Stimulated activated CD4-positive, alpha-beta T cell treated with anti-CD3 and anti-CD28 coated beads, Interleukin-2, amount 100 ng/mL, for 4 hours (primary cell): ENCODE measurements around the gene SHISAL1.
"Not testable (repeated sequence)": the region's sequence is repeated elsewhere in the genome, so short reads cannot be mapped to it uniquely, and the experiment has no call there.

ENCODE experiments used
- DNase-seq: peaks from one replicate; pipeline ENCODE4 v3.0.0-alpha.2; 2020; ENCODE audit warnings: low read depth

Gene SHISAL1

GRCh38 chr22:44260216-44261035 lies 52.3 kb downstream of the SHISAL1 start:
- DNase-seq = no peak

DNA sequence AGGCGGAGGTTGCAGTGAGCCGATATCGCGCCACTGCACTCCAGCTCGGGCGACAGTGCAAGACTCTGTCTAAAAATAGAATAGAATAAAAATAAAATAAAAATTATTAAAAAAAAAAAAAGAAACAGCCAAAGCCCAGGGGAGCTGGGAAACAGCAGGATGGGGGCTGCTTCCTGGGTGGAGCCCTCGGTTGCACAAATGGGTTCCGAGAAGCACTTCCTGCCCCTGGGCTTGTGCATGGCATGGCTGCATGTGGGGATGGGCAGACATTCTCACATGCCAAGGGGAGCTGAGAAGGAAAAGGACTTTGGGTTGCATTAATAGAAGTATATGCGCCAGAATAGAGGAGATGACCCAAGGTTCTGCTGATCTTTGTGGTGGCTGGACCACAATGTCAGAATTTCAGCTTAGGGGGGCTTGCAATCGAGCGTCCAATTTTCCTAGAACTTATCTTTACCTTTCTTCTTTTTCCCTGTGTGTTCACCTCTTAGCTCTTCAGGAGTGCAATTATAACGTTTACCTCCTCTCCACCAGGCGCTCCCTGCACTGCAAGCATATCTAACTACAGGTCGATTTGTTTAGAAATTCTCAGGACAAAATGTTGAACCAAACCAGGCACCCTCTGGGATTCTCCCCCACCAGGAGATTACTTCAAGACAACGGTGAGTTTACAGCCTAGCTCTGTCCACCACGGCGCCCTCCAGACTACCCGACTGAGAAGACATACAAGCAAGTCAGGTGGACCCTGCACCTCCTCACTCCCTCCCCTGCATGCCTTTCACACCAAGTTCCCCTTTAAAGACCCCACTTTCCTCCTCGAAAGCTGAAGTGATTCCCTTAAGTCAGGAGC lies 53.2 kb downstream of the SHISAL1 start:
- no peak for DNase-seq

- DNase-seq = no peak
Observed at GRCh38 chr22:44256556-44257485, 55.9 kb downstream of the SHISAL1 start.

- no peak for DNase-seq
Observed at GRCh38 chr22:44256085-44256484, 56.7 kb downstream of the SHISAL1 start.

DNA sequence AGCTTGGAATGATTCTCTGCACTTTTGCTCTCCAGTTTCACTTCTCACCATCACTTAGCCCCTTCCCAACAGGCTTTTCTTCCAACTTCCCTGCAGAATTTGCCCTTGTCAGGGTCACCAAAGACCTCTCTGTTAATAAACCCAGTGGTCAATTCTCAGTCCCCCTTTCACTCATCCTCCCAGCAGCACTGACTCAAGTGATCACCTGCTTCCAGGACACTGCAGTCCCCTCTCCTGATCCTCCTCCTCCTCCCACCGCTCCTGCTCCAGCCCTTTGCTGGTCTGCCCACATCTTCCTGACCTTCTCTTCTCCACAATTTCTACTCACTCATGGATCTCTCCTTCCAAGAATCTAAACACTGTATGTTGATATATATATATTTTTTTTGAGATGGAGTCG lies 57.9 kb downstream of the SHISAL1 start:
- no peak for DNase-seq

DNA sequence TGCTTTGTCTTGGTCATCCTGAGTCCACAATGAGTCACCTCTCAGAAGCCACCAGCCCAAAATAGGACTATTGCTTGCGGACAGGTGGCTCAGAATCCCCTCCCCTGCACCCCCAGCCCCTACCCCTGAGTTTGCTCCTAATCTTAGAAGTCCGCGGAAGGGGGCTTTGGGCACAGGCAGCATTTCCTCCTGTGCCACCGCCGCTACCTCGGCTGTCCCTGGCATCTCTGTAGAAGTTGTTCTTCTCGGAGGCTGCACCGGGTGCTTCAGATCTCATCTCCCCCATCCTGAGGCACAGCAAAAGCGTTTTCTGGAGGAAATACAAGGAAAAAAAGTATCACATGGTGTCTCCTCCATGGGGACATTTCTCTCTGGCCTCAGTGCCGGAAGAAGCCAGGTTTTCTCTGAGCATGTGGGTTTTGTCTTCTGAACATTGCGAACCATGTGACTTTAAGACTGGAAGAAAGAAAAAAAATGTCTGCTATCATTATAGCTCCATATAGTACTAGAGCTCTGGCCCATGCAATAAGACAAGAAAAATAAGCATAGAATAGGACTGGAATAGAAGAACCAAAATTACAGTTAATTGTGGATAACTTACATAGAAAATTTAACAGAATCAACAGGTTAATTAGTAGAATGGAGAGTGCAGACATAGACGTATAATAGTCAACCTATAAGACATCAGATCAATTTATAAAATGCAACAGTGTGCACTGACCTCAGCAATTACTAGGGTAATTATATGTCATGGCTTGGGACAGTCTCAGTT lies 63.2 kb downstream of the SHISAL1 start:
- no peak for DNase-seq

- DNase-seq = no peak
Observed at GRCh38 chr22:44248926-44249325, 63.8 kb downstream of the SHISAL1 start.

- DNase-seq = no peak
Observed at GRCh38 chr22:44247923-44248892, 64.5 kb downstream of the SHISAL1 start.

DNA sequence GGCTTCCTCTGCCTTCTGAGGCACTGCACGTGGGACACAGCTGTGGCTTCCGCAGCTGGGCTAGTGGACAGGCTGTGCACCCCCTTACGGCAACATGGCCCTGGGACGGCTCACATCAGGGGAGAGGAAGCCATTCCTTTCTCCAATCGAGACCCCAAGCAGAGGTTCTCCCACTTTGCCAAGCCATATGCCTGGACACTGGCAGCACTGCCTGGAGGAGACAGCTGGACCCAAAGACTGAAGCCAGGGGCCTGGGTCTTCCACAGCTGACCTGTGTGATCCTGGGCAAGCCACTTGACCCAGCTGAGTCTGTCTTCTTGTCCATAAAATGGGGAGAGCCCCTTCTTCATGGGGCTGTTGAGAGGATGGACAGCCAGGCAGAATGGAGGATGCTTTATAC lies 65.4 kb downstream of the SHISAL1 start:
- DNase-seq = no peak

GRCh38 chr22:44246615-44247326 lies 66.0 kb downstream of the SHISAL1 start:
- DNase-seq = no peak

- no peak for DNase-seq
Observed at GRCh38 chr22:44245867-44246266, 66.9 kb downstream of the SHISAL1 start.

DNA sequence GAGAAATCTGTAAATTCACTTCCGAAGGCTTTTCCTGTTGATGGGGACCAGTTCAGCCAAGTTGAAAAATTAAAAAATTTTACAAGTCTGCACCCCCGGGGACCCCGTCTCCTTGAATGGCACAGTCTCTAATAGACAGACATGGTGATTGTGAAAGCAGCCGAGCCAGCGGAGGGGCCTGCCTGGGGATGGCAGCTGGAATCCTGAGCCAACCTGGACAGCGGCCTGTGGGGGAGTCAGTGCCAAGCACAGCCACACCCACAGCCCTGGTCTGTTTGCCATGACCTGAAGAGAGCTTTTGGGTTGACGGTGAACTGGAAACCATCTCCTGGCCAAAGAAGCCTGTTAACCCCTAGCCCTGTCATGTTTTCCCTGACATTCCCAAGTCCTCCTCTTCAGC lies 67.3 kb downstream of the SHISAL1 start:
- no peak for DNase-seq

GRCh38 chr22:44244265-44244822 lies 68.4 kb downstream of the SHISAL1 start:
- no peak for DNase-seq

- no peak for DNase-seq
Observed at GRCh38 chr22:44243761-44244160, 69.0 kb downstream of the SHISAL1 start.

- DNase-seq = no peak
Observed at GRCh38 chr22:44242946-44243724, 69.6 kb downstream of the SHISAL1 start.

DNA sequence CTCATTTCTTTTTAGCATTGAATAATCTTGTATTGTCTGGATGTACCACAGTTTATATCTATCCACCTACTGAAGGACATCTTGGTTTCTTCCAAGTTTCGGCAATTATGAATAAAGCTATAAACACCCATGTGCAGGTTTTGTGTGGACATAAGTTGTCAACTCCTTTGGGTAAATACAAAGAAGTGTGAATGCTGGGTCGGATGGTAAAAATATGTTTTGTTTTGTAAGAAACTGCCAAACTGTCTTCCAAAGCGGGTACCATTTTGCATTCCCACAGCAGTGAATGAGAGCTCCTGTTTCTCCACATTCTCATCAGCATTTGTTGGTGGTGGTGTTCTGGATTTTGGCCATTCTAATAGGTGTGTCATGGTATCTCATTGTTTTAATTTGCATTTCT lies 71.6 kb downstream of the SHISAL1 start:
- DNase-seq = not testable (repeated sequence)

DNA sequence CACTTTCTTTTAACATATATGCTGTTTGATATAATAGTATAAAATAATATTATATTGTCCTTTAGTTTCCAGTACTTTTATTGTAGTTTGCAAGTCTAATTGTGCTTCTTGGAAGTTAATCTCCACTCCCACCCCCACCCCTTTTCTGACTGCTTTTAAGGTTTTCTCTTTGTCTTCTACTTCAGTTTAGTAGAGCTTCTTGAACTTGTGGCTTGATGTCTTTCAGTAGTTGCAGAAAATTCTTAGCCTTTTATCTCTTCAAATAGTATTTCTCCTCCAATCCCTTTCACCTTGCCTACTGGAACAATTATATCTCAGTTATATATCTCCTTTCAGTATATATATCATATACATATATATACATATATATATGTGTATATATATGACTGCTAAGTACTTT lies 75.5 kb downstream of the SHISAL1 start:
- DNase-seq = no peak

DNA sequence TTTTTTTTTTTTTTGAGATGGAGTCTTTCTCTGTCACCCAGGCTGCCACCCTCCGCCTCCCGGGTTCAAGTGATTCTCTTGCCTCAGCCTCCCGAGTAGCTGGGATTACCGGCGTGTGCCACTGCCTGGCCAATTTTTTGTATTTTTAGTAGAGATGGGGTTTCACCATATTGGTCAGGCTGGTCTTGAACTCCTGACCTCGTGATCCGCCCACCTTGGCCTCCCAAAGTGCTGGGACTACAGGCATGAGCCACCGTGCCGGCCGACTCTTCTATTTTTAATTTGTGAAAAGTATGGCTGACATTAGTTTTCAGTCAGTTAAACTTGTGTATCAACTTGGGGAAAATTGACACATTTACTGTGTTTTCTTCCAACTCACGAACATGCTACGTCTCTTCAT lies 78.4 kb downstream of the SHISAL1 start:
- DNase-seq = not testable (repeated sequence)
